ENCODE data around the gene CPB2. TPM values are rescaled to one million over a fixed set of nuclear protein-coding genes. Genes with fewer than 3 reads are reported as not detected.

CPB2 gene
- total RNA-seq, 2 experiments from 2014 or later, result not detected

GRCh38 chr13:46113596-46113995 is 8.8 kb upstream of the CPB2 start:
- CTCF ChIA-PET, result interaction anchor here (0.6 kb wide), 1 partner anchor 30 kb away, joined by 3 read pairs; no protein-coding TSS in a partner anchor
- peaks cover 5% of the 10 kb centered on the region for H3K4me1 Mint-ChIP-seq (ENCODE audit: low read depth)
- ATAC-seq, result no peak

GRCh38 chr13:46111151-46111550 is 6.3 kb upstream of the CPB2 start:
- ChIA-PET POLR2A (no interaction called here), CTCF (no interaction called here)
- H3K9me3 Mint-ChIP-seq (ENCODE audit: insufficient read depth), result no peaks in the 10 kb centered on the region
- DNase-seq (no peak), ATAC-seq (no peak)
- H3K36me3 Mint-ChIP-seq (ENCODE audit: low read depth), result no peaks in the 10 kb centered on the region
- H3K27me3 Mint-ChIP-seq (ENCODE audit: low read depth), result peaks cover 26% of the 10 kb centered on the region
- H3K4me3 Mint-ChIP-seq, result no peak overlapping the region
- H3K27ac Mint-ChIP-seq, result no peak overlapping the region
- peaks cover 14% of the 10 kb centered on the region for H3K4me1 Mint-ChIP-seq (ENCODE audit: low read depth)

More at GRCh38 chr13:46113596-46113995, 8.8 kb upstream of the CPB2 start:
- H3K36me3 Mint-ChIP-seq (ENCODE audit: low read depth), result no peaks in the 10 kb centered on the region
- DNase-seq, result no peak
- peaks cover 30% of the 10 kb centered on the region for H3K27me3 Mint-ChIP-seq (ENCODE audit: low read depth)
- no peak overlapping the region for H3K4me3 Mint-ChIP-seq
- POLR2A ChIA-PET, result interaction anchor here (1.1 kb wide), 1 partner anchor 12 kb away, joined by 3 read pairs; no protein-coding TSS in a partner anchor
- H3K9me3 Mint-ChIP-seq (ENCODE audit: insufficient read depth), result no peaks in the 10 kb centered on the region
- H3K27ac Mint-ChIP-seq, result no peak overlapping the region

- ATAC-seq (peak; percentile 55), DNase-seq (no peak)
- Mint-ChIP-seq H3K9me3 (ENCODE audit: insufficient read depth) (no peaks in the 10 kb centered on the region), H3K27me3 (ENCODE audit: low read depth) (peaks cover 32% of the 10 kb centered on the region), H3K4me3 (no peak overlapping the region), H3K27ac (no peak overlapping the region), H3K4me1 (ENCODE audit: low read depth) (peaks cover 15% of the 10 kb centered on the region), H3K36me3 (ENCODE audit: low read depth) (no peaks in the 10 kb centered on the region)
- ChIA-PET CTCF (interaction anchor here (0.6 to 1.0 kb wide), 2 partner anchors 17 to 51 kb away, joined by 3 to 5 read pairs; no protein-coding TSS in a partner anchor), POLR2A (no interaction called here)
These were observed 4.6 kb upstream of the CPB2 start for GRCh38 chr13:46109451-46109850.

- DNase-seq (no peak), ATAC-seq (peak; percentile 49)
- ChIA-PET POLR2A (no interaction called here), CTCF (interaction anchor here (1.0 kb wide), 1 partner anchor 19 kb away, joined by 3 read pairs; no protein-coding TSS in a partner anchor)
- Mint-ChIP-seq H3K27ac (no peak overlapping the region), H3K36me3 (ENCODE audit: low read depth) (no peaks in the 10 kb centered on the region), H3K4me1 (ENCODE audit: low read depth) (peaks cover 15% of the 10 kb centered on the region), H3K9me3 (ENCODE audit: insufficient read depth) (no peaks in the 10 kb centered on the region), H3K4me3 (no peak overlapping the region), H3K27me3 (ENCODE audit: low read depth) (peaks cover 24% of the 10 kb centered on the region)
These were observed 2.1 kb upstream of the CPB2 start for GRCh38 chr13:46106839-46107371.

GRCh38 chr13:46103037-46103436 is 1.8 kb downstream of the CPB2 start:
- ChIA-PET CTCF (no interaction called here), POLR2A (no interaction called here)
- Mint-ChIP-seq H3K36me3 (ENCODE audit: low read depth) (no peaks in the 10 kb centered on the region), H3K9me3 (ENCODE audit: insufficient read depth) (no peaks in the 10 kb centered on the region), H3K27ac (no peak overlapping the region), H3K4me1 (ENCODE audit: low read depth) (peaks cover 9% of the 10 kb centered on the region), H3K27me3 (ENCODE audit: low read depth) (peaks cover 12% of the 10 kb centered on the region), H3K4me3 (no peak overlapping the region)
- DNase-seq (no peak), ATAC-seq (no peak)

- H3K36me3 Mint-ChIP-seq (ENCODE audit: low read depth), result no peaks in the 10 kb centered on the region
- ATAC-seq (no peak), DNase-seq (no peak)
- H3K9me3 Mint-ChIP-seq (ENCODE audit: insufficient read depth), result no peaks in the 10 kb centered on the region
- no peak overlapping the region for H3K27ac Mint-ChIP-seq
- peaks cover 8% of the 10 kb centered on the region for H3K27me3 Mint-ChIP-seq (ENCODE audit: low read depth)
- ChIA-PET POLR2A (no interaction called here), CTCF (no interaction called here)
- peaks cover 7% of the 10 kb centered on the region for H3K4me1 Mint-ChIP-seq (ENCODE audit: low read depth)
- H3K4me3 Mint-ChIP-seq, result no peak overlapping the region
These were observed 2.6 kb downstream of the CPB2 start for GRCh38 chr13:46102255-46102605.

GRCh38 chr13:46101484-46102254 is 3.2 kb downstream of the CPB2 start:
- Mint-ChIP-seq H3K27me3 (ENCODE audit: low read depth) (peaks cover 8% of the 10 kb centered on the region), H3K27ac (no peak overlapping the region), H3K4me3 (no peak overlapping the region), H3K36me3 (ENCODE audit: low read depth) (no peaks in the 10 kb centered on the region), H3K4me1 (ENCODE audit: low read depth) (peaks cover 1% of the 10 kb centered on the region), H3K9me3 (ENCODE audit: insufficient read depth) (no peaks in the 10 kb centered on the region)
- ChIA-PET CTCF (no interaction called here), POLR2A (interaction anchor here (0.6 kb wide), 1 partner anchor 12 kb away, joined by 3 read pairs; no protein-coding TSS in a partner anchor)
- no peak for ATAC-seq
- no peak for DNase-seq

GRCh38 chr13:46101002-46101401 is 3.8 kb downstream of the CPB2 start:
- CTCF ChIA-PET, result no interaction called here
- Mint-ChIP-seq H3K27ac (no peak overlapping the region), H3K36me3 (ENCODE audit: low read depth) (no peaks in the 10 kb centered on the region), H3K27me3 (ENCODE audit: low read depth) (peaks cover 8% of the 10 kb centered on the region), H3K9me3 (ENCODE audit: insufficient read depth) (no peaks in the 10 kb centered on the region), H3K4me1 (ENCODE audit: low read depth) (no peaks in the 10 kb centered on the region), H3K4me3 (no peak overlapping the region)
- POLR2A ChIA-PET, result no interaction called here
- ATAC-seq (no peak), DNase-seq (no peak)

GRCh38 chr13:46100191-46100815 is 4.5 kb downstream of the CPB2 start:
- Mint-ChIP-seq H3K27ac (no peak overlapping the region), H3K4me1 (ENCODE audit: low read depth) (no peaks in the 10 kb centered on the region), H3K4me3 (no peak overlapping the region), H3K27me3 (ENCODE audit: low read depth) (peaks cover 4% of the 10 kb centered on the region), H3K9me3 (ENCODE audit: insufficient read depth) (no peaks in the 10 kb centered on the region), H3K36me3 (ENCODE audit: low read depth) (no peaks in the 10 kb centered on the region)
- POLR2A ChIA-PET, result interaction anchor here (1.5 kb wide), 1 partner anchor 48 kb away, joined by 5 read pairs; the partner anchor contains the start of gene ZC3H13
- CTCF ChIA-PET, result no interaction called here
- ATAC-seq (no peak), DNase-seq (no peak)

GRCh38 chr13:46097663-46098062 is 7.2 kb downstream of the CPB2 start:
- Mint-ChIP-seq H3K9me3 (ENCODE audit: insufficient read depth) (no peaks in the 10 kb centered on the region), H3K27ac (no peak overlapping the region), H3K36me3 (ENCODE audit: low read depth) (no peaks in the 10 kb centered on the region), H3K4me1 (ENCODE audit: low read depth) (no peaks in the 10 kb centered on the region), H3K4me3 (no peak overlapping the region), H3K27me3 (ENCODE audit: low read depth) (peaks cover 9% of the 10 kb centered on the region)
- DNase-seq (no peak), ATAC-seq (no peak)
- POLR2A ChIA-PET, result no interaction called here
- CTCF ChIA-PET, result interaction anchor here (1.2 kb wide), 1 partner anchor 29 kb away, joined by 5 read pairs; no protein-coding TSS in a partner anchor

- no peak overlapping the region for H3K27ac Mint-ChIP-seq
- ATAC-seq, result no peak
- no peak for DNase-seq
- peaks cover 12% of the 10 kb centered on the region for H3K27me3 Mint-ChIP-seq (ENCODE audit: low read depth)
- H3K4me1 Mint-ChIP-seq (ENCODE audit: low read depth), result no peaks in the 10 kb centered on the region
- no peaks in the 10 kb centered on the region for H3K36me3 Mint-ChIP-seq (ENCODE audit: low read depth)
- H3K9me3 Mint-ChIP-seq (ENCODE audit: insufficient read depth), result no peaks in the 10 kb centered on the region
- POLR2A ChIA-PET, result no interaction called here
- CTCF ChIA-PET, result no interaction called here
- no peak overlapping the region for H3K4me3 Mint-ChIP-seq
These were observed 7.8 kb downstream of the CPB2 start for GRCh38 chr13:46097015-46097414.

GRCh38 chr13:46094478-46094877 is 10.4 kb downstream of the CPB2 start:
- CTCF ChIA-PET, result interaction anchor here (1.1 to 1.7 kb wide), 2 partner anchors 12 to 21 kb away, joined by 3 to 5 read pairs; no protein-coding TSS in a partner anchor
- Mint-ChIP-seq H3K4me1 (ENCODE audit: low read depth) (no peaks in the 10 kb centered on the region), H3K27ac (no peak overlapping the region), H3K4me3 (no peak overlapping the region), H3K27me3 (ENCODE audit: low read depth) (peaks cover 15% of the 10 kb centered on the region), H3K9me3 (ENCODE audit: insufficient read depth) (no peaks in the 10 kb centered on the region), H3K36me3 (ENCODE audit: low read depth) (no peaks in the 10 kb centered on the region)
- ATAC-seq (no peak), DNase-seq (no peak)
- POLR2A ChIA-PET, result no interaction called here
